Stimulated activated CD4-positive, alpha-beta T cell treated with anti-CD3 and anti-CD28 coated beads, Interleukin-1b, Interleukin-23, amount 100 ng/mL, for 48 hours (primary cell): Measurements from ENCODE around the gene NAV2.

ENCODE experiments used
- DNase-seq: peaks from one replicate; pipeline ENCODE4 v3.0.0-alpha.2; 2020

NAV2 gene

DNA sequence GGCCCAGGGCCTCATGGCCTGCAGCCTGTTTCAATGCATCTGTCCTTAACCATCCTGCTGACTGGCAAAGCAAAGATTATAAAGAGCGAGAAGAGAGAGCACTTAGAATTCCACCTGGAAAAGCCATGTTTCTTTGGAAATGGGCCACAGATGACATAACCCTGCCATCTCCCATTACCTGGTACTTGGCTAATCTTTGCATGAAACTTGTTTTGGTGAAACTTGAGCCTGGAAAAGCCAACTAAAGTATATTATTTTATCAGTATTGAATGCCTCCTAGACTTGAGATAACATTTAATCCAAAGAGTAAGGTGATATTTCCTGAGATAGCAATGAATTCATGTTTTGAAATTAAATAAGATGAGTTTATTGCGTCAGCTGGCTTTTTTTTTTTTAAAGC, 72.6 kb downstream of the NAV2 start:
- no peak for DNase-seq

- DNase-seq, result no peak
Measured at GRCh38 chr11:19786644-19787043, 74.0 kb downstream of the NAV2 start.

DNA sequence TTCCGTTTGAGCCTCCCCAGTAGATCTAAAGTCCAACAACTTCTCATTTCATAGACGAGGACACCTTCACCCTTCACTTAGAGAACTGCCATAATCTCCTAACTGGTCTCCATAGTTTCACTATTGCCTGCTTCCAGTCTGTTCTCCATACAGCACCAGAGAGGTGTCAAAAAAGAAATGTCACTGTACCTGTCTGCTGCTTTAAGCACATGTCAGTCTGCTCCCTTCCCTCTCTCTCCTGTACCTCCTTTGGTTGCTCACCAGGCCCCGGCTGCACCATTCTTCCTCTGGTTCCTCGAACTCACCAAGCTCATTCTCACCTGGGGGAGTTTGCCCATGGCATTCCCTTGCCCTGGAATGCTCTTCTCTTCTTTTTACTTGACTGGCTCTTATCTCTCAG, 75.8 kb downstream of the NAV2 start:
- DNase-seq, result no peak

- DNase-seq, result no peak
Measured at GRCh38 chr11:19789245-19789644, 76.6 kb downstream of the NAV2 start.

DNA sequence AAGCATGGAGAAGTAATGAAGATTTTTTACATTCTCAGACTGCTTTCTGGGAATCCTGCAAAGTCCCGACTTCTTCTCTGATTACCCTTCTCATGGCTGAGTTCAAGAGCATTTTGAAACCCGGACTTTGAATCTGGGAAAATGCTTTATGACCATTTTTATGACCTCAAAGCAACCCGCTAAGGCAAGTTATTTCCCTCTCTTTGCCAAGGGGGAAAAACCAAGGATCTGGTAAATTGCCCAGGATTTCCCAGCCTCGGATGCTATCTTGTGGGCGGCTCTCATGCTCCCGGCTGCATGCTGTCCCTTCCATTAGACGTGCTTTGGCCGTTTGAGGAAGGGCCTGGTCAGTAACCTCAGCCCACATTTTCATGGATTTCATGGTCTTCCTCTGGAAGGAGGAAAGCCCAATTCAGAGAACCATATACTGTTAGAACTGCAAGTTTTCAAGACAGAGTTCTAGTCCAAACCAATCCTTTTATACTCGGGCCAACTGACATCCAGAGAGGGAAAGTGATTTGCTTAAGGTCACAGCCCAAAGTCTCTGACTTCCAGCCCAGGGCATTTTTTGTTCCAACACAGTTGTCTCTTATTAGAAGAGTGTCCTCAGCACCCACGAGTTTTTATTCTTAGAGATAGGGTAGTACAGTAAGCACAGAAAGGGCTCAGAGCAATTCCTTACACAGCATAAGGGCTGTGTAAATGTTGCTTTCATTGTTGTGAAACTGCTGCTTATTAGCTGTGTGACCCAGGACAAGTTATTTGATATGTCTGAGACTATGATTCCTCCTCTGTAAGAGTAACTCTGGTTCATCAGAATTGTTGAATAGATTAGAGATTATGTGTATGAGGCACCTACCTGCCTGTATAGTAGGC, 77.4 kb downstream of the NAV2 start:
- no peak for DNase-seq

DNA sequence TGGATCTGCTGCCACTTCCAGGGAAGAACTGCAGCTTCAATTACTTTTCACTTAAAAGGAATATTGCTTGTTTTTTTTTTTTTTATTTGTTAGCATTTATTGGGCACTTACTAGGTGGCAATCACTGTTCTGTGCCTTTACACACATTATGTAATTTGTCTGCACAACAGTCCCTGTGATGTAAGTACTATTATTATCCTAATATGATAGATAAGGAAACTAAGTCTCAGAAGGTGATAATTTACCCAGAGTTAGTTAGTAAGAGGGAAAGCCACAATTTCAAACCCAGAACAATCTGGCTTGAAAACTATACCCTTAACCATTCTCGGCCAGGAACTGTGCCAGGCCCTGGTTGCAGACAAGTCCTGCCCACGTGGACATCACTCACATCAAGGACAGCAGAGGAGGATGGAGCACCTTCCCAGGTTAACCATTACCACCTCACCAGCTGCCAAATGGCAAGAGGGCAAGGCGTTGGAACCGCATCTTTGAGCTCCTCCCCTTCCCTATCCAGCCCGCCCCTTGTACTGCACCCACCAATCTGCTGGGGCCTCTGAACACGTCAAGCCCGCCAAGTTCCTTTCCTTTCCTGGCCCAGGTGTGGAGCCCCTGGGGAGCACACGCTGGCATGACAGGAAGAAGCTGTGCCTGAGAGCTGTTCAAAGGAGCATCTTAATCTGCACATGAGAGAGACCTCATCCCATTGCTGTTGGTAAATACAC, 78.4 kb downstream of the NAV2 start:
- no peak for DNase-seq

DNA sequence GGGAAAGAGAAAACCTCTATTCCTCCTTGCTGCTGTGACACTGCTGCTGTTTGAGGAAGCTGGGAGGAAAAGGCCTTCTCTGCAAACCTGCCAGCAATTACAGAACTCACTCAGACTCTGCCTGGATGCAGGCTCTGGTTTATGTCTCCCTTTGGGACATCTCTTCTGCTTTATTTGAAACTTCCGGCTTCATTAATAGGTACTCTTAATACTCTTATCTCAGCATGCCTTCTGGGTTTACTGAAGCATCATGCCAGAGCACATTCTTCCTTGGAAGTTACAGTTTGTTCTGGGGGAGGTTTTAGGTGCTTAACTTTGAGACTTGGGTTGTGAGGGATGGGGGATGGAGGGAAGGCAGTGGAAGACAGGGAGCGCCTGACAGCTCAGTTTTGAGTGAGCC, 79.9 kb downstream of the NAV2 start:
- DNase-seq, result no peak

- no peak for DNase-seq
Measured at GRCh38 chr11:19793326-19793725, 80.7 kb downstream of the NAV2 start.

DNA sequence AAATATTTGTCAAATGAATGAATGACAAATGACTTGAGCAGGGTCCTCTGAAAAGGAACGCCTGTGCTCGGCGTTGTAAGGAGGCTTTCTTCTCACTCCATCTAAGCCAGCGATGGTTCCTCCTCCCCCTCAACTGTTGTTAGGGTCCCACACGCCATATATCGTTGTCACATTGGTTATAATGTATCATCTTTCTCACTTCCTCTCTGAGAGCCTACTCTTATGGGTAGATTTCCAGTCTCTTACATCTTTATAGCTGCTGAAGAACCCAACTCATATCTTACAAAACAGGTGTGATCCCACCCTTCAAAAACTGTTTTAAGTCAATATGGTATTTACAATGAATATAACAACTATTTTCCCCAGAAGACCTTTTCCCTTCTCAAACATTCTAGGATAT, 81.5 kb downstream of the NAV2 start:
- DNase-seq, result no peak

DNA sequence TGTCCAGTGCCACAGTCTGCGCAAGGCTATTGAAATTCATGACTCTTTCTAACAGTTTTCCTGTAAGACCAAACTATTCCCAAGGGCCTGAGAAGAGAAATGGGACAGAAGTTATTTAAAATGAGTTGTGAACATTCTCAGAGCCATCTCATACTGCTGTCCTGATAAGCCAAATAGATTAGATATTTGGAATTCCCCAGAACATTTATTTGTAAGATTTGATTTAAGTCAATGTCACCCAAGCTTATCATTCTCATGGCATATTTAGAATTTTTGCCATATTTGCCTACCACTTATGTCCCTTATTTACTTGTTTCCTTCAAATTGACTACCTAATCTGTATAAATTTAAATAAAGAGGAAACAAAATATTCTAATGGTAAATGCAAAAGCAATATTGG, 82.4 kb downstream of the NAV2 start:
- no peak for DNase-seq

GRCh38 chr11:19800162-19800561, 87.5 kb downstream of the NAV2 start:
- no peak for DNase-seq

GRCh38 chr11:19800714-19801519, 88.3 kb downstream of the NAV2 start:
- no peak for DNase-seq

- no peak for DNase-seq
Measured at GRCh38 chr11:19802773-19803293, 90.2 kb downstream of the NAV2 start.

- no peak for DNase-seq
Measured at GRCh38 chr11:19803506-19803998, 90.9 kb downstream of the NAV2 start.

DNA sequence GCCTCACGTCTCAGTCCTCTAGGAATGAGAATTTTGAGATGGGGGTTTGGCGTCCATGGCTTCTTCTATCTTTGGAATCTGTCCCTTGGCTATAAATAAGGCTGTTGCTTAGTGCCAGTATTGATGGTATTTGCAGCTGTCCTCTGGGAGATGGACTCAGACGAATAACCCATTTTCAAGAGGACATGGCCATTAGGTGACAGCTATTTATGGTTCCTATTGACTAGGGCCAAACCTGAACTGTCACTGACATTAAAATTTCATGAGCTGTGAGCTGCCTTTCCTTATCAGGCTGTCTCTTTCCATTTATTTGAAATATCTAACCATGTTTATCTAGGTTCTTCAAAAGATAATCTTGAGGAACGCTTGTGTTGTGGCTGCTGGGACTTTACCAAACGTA, 92.7 kb downstream of the NAV2 start:
- DNase-seq, result no peak

- no peak for DNase-seq
Measured at GRCh38 chr11:19805827-19806226, 93.2 kb downstream of the NAV2 start.

- DNase-seq, result no peak
Measured at GRCh38 chr11:19806251-19806650, 93.6 kb downstream of the NAV2 start.

- no peak for DNase-seq
Measured at GRCh38 chr11:19808076-19808911, 95.7 kb downstream of the NAV2 start.

- DNase-seq, result no peak
Measured at GRCh38 chr11:19810852-19811251, 98.2 kb downstream of the NAV2 start.

DNA sequence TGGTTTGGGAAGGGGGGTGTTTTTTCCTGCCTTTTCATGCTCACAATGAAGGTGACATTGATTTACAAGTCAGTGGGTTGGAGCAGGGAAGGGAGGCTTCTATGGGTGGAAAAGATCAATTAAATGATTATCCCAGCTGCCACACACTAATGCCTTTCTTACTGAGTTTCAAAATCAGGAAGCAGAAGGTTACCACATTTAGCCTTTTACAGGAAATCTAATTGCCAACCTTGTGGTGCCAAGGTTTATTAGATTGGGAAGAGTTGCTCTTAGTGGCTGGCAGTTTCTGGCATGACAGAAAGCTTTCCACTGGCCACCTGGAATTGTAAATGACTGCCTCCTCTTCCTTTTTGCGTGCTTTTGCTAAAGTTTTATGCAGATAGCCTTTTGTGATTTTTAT, 98.7 kb downstream of the NAV2 start:
- DNase-seq, result no peak

DNA sequence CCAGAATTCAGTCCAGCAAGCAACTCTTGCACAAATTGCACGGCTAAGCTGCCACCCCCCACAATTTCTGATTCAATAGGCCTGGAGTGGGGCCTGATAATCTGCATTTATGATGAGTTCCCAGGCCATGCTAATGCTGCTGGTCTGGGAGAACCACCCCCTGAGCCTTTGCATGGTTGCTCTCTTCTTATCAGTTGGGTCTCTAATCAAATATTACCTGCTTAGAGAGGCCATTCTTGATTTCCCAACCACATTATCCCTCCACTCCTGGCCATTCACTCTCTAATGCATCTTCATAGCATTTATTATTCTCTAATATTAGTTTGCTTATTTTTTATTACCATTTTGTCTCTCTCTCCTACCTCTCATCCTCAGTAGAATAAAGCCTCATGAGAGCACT, 99.5 kb downstream of the NAV2 start:
- DNase-seq, result no peak

DNA sequence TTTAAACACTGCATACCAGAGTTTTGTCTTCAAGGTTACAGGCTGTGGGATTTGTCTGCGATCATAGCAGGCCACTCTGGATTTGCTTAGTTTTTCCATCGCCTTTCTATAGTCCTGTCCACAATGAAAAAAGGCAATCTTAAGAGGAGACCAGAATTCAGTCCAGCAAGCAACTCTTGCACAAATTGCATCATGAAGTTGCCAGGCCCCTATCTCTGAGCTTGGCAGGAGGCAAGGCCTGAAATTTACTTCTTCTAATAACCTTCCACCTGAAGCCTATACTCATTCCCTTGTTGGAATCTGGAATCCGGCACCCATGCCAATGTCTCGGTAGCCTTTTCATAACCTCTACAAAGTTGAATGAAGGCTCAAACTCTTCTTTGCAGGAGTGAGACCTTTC, 100.1 kb downstream of the NAV2 start:
- no peak for DNase-seq
